BLaER1 (cell line): ENCODE measurements around the gene ZNF20.

Experiments
- H3K27ac ChIP-seq: shearing (Covaris generic); formaldehyde crosslinking; 2 replicates; pipeline ENCODE4 v1.8.1; 2022
- H3K27me3 ChIP-seq: shearing (Covaris generic); formaldehyde crosslinking; 2 replicates; pipeline ENCODE4 v1.8.1; 2022
- H3K36me3 ChIP-seq: shearing (Covaris generic); formaldehyde crosslinking; 2 replicates; pipeline ENCODE4 v1.8.1; 2022
- H3K4me1 ChIP-seq: shearing (Covaris generic); formaldehyde crosslinking; 2 replicates; pipeline ENCODE4 v1.8.1; 2022
- H3K4me2 ChIP-seq: shearing (Covaris generic); formaldehyde crosslinking; 2 replicates; pipeline ENCODE4 v1.8.1; 2022
- H3K4me3 ChIP-seq: shearing (Covaris generic); formaldehyde crosslinking; 2 replicates; pipeline ENCODE4 v1.8.1; 2022
- H3K9ac ChIP-seq: shearing (Covaris generic); formaldehyde crosslinking; 2 replicates; pipeline ENCODE4 v1.8.1; 2022
- H3K9me3 ChIP-seq: shearing (Covaris generic); formaldehyde crosslinking; 2 replicates; pipeline ENCODE4 v1.8.1; 2022
- H4K20me1 ChIP-seq: shearing (Covaris generic); formaldehyde crosslinking; 2 replicates; pipeline ENCODE4 v1.8.1; 2022
- Cebpa-rat ChIP-seq: shearing (Covaris generic); IDR thresholded peaks from 2 replicates; pipeline ENCODE4 v1.8.1; 2022

The ZNF20 gene

GRCh38 chr19:12139885-12140544, at the start of gene ZNF20:
ZNF20 (minus strand) TSS chr19:12140350; CDS start chr19:12140182, 168 bp downstream.
- peak within 1 kb of the TSS; percentile 83 for H3K9ac ChIP-seq
- H3K36me3 ChIP-seq: peaks cover 48% of the 10 kb centered on the region
- peak within 1 kb of the TSS; percentile 83 for H3K27ac ChIP-seq
- TF ChIP-seq Cebpa-rat: no peak
- peaks cover 38% of the 10 kb centered on the region for H3K4me1 ChIP-seq
- H3K27me3 ChIP-seq: no peaks in the 10 kb centered on the region
- H3K4me3 ChIP-seq: peak within 1 kb of the TSS; percentile 94
- H3K9me3 ChIP-seq: peaks cover 18% of the 10 kb centered on the region
- H3K4me2 ChIP-seq: peak within 1 kb of the TSS; percentile 98
- peaks cover 16% of the 10 kb centered on the region for H4K20me1 ChIP-seq

- H3K36me3 ChIP-seq: peaks cover 100% of the 10 kb centered on the region
- H3K9me3 ChIP-seq: peaks cover 100% of the 10 kb centered on the region
- H3K4me3 ChIP-seq: peak overlapping the region; percentile 31; the same call in 1 of the 2 replicates
Measured at GRCh38 chr19:12187625-12188024, 47.5 kb upstream of the ZNF20 start.

GRCh38 chr19:12180377-12180776, 40.2 kb upstream of the ZNF20 start:
- Histone ChIP-seq H3K27me3 (no peaks in the 10 kb centered on the region), H3K9ac (no peak overlapping the region), H3K4me2 (no peak overlapping the region), H3K9me3 (peaks cover 100% of the 10 kb centered on the region), H4K20me1 (no peaks in the 10 kb centered on the region; the same call in 1 of the 2 replicates), H3K36me3 (peaks cover 100% of the 10 kb centered on the region), H3K27ac (no peak overlapping the region), H3K4me3 (peak overlapping the region; percentile 45; the same call in 1 of the 2 replicates), H3K4me1 (no peaks in the 10 kb centered on the region)
- no peak for TF ChIP-seq Cebpa-rat

More at GRCh38 chr19:12187625-12188024, 47.5 kb upstream of the ZNF20 start:
- TF ChIP-seq Cebpa-rat: no peak
- no peak overlapping the region for H3K4me2 ChIP-seq
- no peaks in the 10 kb centered on the region for H4K20me1 ChIP-seq
- no peak overlapping the region for H3K9ac ChIP-seq
- H3K27ac ChIP-seq: no peak overlapping the region
- no peaks in the 10 kb centered on the region for H3K4me1 ChIP-seq
- H3K27me3 ChIP-seq: no peaks in the 10 kb centered on the region

GRCh38 chr19:12166626-12167025, 26.5 kb upstream of the ZNF20 start:
- Histone ChIP-seq H3K4me3 (no peak overlapping the region), H3K9ac (no peak overlapping the region), H3K27me3 (no peaks in the 10 kb centered on the region), H3K36me3 (peaks cover 69% of the 10 kb centered on the region), H3K9me3 (peaks cover 47% of the 10 kb centered on the region), H3K4me1 (peaks cover 32% of the 10 kb centered on the region), H4K20me1 (peaks cover 38% of the 10 kb centered on the region), H3K27ac (no peak overlapping the region), H3K4me2 (no peak overlapping the region)
- TF ChIP-seq Cebpa-rat: no peak

GRCh38 chr19:12163826-12164225, 23.7 kb upstream of the ZNF20 start:
- Histone ChIP-seq H3K4me1 (peaks cover 27% of the 10 kb centered on the region), H3K4me3 (peak overlapping the region; percentile 91), H3K27me3 (no peaks in the 10 kb centered on the region), H3K9me3 (peaks cover 24% of the 10 kb centered on the region), H4K20me1 (peaks cover 38% of the 10 kb centered on the region), H3K4me2 (peak overlapping the region; percentile 87), H3K9ac (peak overlapping the region; percentile 97), H3K27ac (peak overlapping the region; percentile 97), H3K36me3 (peaks cover 41% of the 10 kb centered on the region)
- TF ChIP-seq Cebpa-rat: no peak

GRCh38 chr19:12162882-12163806, 23.0 kb upstream of the ZNF20 start, which contains the start of gene ZNF136:
ZNF136 (plus strand) TSS chr19:12163096; CDS start chr19:12163204, 108 bp downstream.
- Histone ChIP-seq H3K27ac (peak within 1 kb of the TSS; percentile 97), H3K9me3 (peaks cover 17% of the 10 kb centered on the region), H4K20me1 (peaks cover 38% of the 10 kb centered on the region), H3K27me3 (no peaks in the 10 kb centered on the region), H3K4me1 (peaks cover 27% of the 10 kb centered on the region), H3K4me2 (peak within 1 kb of the TSS; percentile 87), H3K36me3 (peaks cover 35% of the 10 kb centered on the region), H3K9ac (peak within 1 kb of the TSS; percentile 97), H3K4me3 (peak within 1 kb of the TSS; percentile 91)
- no peak for TF ChIP-seq Cebpa-rat

- peak overlapping the region; percentile 97; the same call in 1 of the 2 replicates for H3K27ac ChIP-seq
- H3K4me2 ChIP-seq: peak overlapping the region; percentile 87
- peak overlapping the region; percentile 97; the same call in 1 of the 2 replicates for H3K9ac ChIP-seq
- no peaks in the 10 kb centered on the region for H3K27me3 ChIP-seq
- H3K4me3 ChIP-seq: peak overlapping the region; percentile 91
- peaks cover 27% of the 10 kb centered on the region for H3K4me1 ChIP-seq
- peaks cover 14% of the 10 kb centered on the region; the same call in 1 of the 2 replicates for H3K9me3 ChIP-seq
- H4K20me1 ChIP-seq: peaks cover 38% of the 10 kb centered on the region
- TF ChIP-seq Cebpa-rat: no peak
- peaks cover 29% of the 10 kb centered on the region for H3K36me3 ChIP-seq
Measured at GRCh38 chr19:12162513-12162881, 22.3 kb upstream of the ZNF20 start.

- Histone ChIP-seq H3K27me3 (peaks cover 23% of the 10 kb centered on the region), H3K9me3 (peaks cover 31% of the 10 kb centered on the region), H3K4me2 (no peak overlapping the region), H3K27ac (no peak overlapping the region), H3K4me1 (peaks cover 26% of the 10 kb centered on the region), H3K4me3 (no peak overlapping the region), H3K36me3 (peaks cover 3% of the 10 kb centered on the region), H3K9ac (no peak overlapping the region), H4K20me1 (peaks cover 17% of the 10 kb centered on the region; the same call in 1 of the 2 replicates)
- no peak for TF ChIP-seq Cebpa-rat
Measured at GRCh38 chr19:12159773-12160414, 19.7 kb upstream of the ZNF20 start.
